HG02840 (cell line): Measurements from ENCODE around the gene ADGRL4.
A peak's percentile ranks its signal among the peaks of the same experiment; 100 is the strongest.
"Not testable (repeated sequence)": the region's sequence is repeated elsewhere in the genome, so short reads cannot be mapped to it uniquely, and the experiment has no call there.

Experiments
- ATAC-seq: cut with Tn5 transposase; IDR thresholded peaks from one replicate; pipeline ENCODE4 v1.9.1; 2021; ENCODE audit warnings: mild to moderate bottlenecking, moderate library complexity, moderate number of reproducible peaks; ENCODE audit not compliant: unreplicated experiment, low FRiP score

ADGRL4 gene

DNA sequence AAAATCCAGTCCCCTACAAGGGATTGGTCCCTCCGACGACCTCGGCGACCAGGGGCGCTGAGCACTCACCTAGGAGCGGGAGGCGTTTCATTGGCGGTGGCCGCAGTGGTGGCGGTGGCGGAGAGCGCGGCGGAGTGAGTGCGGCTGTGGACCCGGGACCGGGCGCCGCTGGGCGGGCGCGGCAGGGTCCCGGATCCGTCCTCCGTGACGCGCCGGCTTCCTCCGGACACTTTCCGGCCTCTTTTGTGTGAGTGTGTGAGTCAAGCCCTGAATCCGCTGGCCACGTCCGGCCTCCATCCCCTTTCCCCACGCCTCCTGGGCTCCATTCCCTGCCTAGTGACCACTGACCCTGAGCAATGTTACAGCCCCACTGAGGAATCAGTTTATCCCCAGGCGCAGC, at the start of gene ADGRL4:
Gene ADGRL4 (minus strand): TSS at position 167 of the 400 bp plus-strand sequence. CDS start 76 bp downstream, at position 91.
- no peak for ATAC-seq

DNA sequence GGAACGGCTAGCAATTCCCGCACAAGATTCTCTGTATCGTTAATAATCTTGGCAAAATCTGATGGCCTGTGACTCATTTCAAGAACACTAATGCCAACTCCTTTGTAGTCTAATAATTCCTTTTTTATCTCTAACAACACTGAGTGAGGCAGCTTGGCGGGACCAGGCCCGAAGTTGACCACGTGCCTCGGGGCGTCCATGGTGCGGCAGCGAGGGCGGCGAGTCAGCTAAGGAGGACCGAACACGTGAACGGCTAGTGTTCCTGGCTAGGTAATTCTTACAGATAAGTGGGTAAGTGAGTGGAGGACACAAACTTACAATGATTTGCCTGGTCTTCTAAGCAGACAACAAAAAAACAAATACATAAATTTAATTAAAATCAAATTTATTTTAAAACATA, 49.3 kb upstream of the ADGRL4 start:
- no peak for ATAC-seq

DNA sequence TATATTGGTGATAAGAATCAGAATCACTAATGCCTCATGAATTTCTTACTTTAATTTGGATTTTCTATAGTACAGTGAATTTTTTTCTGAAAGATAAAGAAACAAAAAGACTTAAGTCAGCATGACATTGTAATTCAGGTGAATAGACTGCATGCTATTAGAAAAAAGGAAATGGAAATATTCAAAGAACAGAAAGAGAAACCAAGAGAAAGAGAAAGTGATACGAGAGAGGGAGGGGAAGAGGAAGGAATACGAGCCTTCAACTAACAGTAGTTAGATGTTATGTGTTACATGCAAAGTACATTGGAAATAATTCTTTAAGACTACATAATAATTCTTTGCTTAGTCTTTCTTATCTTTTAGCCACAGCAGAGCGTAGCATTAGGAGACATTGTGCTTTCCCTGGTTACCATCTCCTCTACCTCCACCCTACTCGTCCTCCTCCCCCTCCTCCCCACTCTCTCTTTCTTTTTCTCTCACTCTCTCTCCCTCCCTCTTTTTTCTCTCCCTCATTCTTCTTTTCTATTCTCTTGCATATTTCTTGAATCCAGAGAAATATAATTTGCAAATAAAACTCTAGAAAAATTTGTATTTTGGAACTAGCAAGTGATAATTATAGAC, 46.4 kb upstream of the ADGRL4 start:
- ATAC-seq, result peak; percentile 97

DNA sequence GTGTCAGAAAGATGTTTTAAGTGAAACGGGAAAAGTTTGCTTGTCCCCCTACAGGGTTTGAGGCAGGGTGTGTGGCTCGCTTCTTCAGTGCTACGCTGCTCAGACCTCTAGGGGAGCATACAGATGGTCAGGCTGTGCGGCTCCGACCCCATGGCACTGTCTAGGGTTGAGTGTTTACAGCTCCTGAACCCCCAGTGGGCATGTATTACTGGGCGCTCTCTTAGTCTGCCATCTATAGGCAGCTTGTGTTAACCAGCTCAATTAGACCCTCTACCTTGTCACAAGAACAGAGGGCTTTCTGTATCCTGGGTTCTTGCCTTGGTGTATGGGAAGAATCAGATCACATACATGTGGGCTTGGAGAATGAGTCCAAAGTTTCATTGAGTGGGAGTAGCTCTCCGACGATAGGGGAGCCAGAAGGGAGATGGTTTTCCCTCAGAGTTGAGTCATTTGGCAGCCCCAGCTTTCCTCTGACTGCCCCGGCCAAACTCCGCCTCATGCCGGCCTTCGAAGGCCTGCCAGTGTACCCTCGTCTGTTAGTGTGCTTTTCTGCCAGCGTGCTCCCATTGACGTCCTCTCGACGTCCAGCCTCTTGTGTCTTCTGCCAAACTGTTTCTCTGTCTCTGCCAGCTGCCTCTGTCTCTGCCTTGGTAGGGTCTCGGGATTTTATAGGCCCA, 38.6 kb upstream of the ADGRL4 start:
- no peak for ATAC-seq

DNA sequence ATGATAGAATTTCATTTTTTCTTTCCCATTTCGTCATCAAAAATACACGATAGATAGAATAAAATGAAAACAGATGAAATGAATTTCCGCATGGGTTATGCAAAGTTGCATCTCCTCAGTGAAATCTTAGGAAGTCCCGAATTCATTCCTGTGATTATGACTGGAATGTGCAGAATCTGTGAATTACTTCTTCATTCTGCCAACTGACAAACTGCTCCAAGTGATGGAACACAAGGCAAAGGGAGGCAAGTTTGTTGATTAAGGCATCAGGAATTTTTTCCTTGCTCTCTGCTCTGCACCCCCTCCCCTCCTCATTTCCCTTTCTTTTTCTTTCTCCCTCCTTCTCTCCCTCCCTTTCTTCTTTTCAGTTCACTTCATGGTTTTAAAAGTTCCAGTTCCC, 37.0 kb upstream of the ADGRL4 start:
- ATAC-seq, result no peak

GRCh38 chr1:79042539-79042938, 36.0 kb upstream of the ADGRL4 start:
- no peak for ATAC-seq

GRCh38 chr1:79042117-79042516, 35.6 kb upstream of the ADGRL4 start:
- peak; percentile 53 for ATAC-seq

GRCh38 chr1:79041666-79042065, 35.1 kb upstream of the ADGRL4 start:
- no peak for ATAC-seq

DNA sequence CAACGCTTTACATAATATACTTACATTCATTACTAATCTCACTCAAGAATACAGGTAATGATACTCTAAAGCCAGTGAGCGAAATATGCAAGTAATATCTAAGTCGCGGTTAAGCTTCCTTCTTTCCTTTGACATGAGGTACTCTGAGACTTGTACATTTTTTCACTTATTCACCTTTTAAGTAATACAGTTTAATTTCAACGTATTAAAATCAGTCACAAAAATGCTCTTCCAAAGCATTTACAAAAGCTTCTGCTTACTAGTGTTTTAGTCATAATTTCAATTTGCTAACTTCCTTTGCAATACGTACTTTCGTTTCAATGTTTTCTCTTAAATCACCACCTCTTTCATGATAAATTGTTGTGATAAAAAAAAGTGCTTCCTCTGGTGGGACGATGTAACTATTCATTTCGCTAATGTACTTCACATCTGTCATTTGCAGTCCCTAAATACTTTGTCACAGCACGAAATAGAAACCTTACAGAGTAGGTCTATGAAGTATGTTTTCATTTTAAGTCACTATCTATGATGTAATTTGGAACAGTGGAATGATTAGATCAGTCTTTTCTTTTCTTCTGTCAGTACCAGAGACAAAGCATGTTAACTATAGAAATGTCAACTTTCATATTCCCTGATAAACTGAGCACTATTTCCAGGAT, 34.0 kb upstream of the ADGRL4 start:
- ATAC-seq, result peak; percentile 81

DNA sequence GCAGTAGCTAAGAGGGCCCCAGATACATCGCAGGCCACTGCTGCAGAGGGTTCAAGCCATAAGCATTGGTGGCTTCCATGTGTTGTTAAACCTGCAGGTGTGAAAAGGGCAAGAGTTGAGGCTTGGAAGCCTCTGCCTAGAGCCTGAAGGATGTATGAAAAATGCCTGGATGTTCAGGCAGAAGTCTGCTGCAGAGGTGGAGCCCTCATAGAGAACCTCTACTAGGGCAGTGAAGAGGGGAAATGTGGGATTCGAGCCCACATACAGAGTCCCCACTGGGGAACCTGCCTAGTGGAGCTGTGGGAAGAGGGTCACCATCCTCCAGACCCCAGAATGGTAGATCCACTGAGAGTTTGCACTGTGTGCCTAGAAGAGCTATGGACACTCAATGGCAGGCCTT, 30.6 kb upstream of the ADGRL4 start:
- no peak for ATAC-seq

DNA sequence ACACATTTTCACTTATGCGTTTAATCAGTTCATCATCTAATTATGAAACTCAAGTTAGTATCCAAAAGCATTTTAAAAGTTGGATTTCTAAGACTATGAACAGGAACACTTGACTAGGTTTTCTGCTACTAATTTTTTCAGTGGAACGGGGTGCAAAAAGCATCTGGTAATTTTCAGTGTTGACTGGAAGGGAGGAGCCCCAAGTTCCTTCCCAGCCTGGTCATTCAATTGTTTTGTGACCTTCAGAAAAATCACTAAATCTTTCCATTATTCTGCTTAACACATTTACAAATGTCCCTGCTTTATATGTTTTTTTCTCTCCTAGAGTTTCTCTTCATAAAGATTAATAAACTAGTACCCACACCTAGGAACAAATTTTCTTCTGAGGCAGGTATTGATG, 6.0 kb upstream of the ADGRL4 start:
- no peak for ATAC-seq

DNA sequence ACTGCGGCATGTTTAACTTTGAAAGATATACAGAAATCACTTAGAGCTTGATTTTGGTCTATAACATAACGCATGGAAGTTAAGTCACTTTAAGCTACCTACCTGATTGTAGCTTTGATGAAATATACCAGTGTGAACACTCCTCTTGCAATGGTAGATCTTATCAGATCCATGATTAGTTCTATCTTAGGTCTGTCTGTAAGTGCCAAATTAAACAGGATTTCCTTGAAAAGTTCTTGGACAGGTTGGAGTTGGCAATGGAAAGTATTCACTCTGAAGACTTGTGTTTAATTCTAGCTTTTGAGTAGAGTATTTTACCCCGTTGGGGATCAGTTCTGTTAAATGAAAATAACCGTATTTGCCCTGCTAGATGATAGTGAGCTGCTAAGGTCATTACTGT, 4.1 kb upstream of the ADGRL4 start:
- no peak for ATAC-seq

DNA sequence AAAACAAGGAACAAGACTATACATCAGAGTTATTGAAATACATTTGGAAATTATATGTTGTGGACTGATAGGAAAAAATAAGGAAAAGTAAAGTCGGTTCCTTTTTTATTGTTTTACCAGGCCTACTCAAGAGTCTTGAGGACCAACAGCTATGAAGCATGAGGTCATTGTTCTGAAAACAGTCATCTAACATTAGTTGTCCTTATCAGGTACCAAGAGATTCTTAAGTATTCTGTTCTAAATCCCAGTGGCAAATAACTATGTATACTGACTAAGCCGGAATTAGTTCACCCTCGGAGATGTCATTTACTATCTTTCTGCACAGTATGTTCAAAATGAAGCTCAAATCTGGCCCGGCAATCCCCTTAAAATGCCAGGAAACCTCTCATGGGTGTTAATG, 585 bp downstream of the ADGRL4 start:
- no peak for ATAC-seq

DNA sequence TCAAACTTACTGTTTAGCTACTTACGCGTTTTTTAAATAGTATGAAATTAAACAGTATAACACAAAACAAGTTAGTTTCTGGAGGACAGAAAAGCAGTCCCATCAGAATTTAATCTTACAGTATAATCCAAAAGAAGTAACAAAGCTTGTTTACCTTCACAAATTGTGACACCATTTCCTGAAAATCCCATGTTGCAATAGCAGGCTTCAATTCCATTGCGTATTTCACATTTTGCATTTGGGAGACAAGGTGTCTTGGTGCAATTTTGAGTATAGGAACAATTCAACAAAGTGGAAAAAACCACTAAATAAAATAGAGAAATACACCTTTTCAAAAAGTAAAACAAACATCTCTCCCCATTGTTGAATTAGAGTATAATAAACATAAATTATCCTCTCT, 1.6 kb downstream of the ADGRL4 start:
- no peak for ATAC-seq

DNA sequence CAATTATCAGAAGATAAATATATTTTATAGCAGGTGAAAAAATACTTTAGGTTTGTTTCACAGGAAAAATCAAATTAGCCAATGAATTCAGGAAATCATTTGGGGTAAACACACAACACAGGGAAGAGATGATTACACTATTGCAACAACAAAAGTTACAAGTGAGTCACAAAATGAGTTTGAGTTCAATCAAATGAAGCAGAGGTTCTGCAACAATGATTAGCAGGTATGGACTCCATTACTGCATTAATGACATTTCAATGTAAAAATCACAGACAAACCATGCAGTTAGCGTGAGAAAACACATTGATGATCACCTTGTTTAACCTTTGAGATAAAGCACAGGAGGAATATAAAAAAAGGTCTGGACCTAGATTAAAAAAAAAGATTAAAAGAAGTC, 9.7 kb downstream of the ADGRL4 start:
- ATAC-seq, result no peak

DNA sequence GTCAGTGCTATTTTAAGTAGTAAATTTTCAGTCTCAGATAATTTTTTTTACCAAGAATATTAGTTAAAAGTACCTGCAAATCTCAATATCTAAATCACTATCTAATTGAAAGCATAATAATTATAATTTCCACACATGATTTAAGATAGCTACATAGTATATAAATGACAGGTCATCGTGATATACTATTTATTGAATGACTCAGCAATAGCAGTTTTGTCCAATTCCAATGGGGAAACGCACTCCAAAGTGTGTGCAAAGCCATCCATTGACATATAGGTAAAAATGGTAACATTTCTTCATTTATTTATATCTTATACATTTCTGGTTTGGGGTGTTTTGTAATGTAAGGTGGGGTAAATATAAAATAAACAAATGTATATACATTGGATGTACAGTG, 19.5 kb downstream of the ADGRL4 start:
- no peak for ATAC-seq

GRCh38 chr1:78980511-78980910, 26.0 kb downstream of the ADGRL4 start:
- ATAC-seq, result no peak

GRCh38 chr1:78972723-78973122, 33.8 kb downstream of the ADGRL4 start:
- ATAC-seq, result no peak

DNA sequence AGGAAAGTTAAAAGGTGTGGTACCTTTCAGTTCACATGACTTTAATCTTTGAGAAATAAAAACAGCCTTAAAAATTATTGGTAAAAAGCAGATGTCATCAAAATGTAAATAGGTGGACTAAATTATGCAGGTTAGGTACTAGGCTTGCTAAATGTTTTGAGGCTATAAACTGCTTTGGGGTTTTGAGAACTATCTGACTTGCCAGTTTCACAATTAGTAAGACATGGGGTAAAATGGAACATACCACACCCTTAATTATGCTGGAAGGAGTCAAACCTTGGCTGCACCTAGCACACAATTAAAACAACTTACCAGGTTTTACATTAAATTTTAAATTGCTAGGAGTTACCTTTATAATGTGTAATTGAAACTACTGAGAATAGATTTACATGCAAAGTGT, 39.4 kb downstream of the ADGRL4 start:
- not testable (repeated sequence) for ATAC-seq

DNA sequence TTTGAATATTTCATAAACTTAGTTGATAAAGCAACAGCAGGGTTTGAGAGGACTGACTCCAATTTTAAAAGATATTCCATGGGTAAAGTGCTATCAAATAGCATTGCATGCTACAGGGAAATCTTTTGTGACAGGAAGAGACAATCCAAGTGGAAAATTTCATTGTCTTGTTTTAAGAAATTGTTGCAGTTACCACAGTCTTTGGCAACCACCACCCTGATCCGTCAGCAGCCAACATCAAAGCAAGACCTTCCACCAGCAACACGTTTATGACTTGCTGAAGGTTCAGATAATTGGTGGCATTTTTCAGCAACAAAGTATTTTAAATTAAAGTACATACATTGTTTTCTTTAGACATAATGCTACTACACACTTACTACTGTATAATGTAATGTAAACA, 47.8 kb downstream of the ADGRL4 start:
- no peak for ATAC-seq

GRCh38 chr1:78950826-78951225, 55.7 kb downstream of the ADGRL4 start:
- ATAC-seq, result no peak

DNA sequence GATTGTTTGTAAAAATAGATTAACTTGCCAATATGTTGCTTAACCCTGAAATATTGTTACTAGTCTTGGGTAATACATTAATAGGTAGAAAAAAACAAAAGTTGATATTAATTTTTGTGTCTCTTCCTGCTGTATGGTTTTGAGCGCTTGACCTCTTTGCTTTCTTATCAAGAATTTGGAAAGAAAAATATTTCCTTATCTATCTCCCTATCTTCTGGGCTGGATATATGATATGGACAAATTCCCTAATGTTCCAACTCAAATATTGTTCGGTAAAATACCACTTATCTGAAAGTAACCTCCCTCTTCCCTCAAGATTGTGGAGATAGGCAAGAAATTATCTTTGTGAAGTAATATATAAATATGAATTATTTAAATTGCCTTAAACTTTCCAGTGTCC, 57.3 kb downstream of the ADGRL4 start:
- ATAC-seq, result no peak
